Ecto neural progenitor cell (in vitro differentiated cells): ENCODE data around the gene RNASE1.
"Not testable (repeated sequence)": the region's sequence is repeated elsewhere in the genome, so short reads cannot be mapped to it uniquely, and the experiment has no call there.

ENCODE experiments used
- DNase-seq: peaks from one replicate; pipeline ENCODE4 v3.0.0-alpha.2; 2018; ENCODE audit warnings: low spot score

Gene RNASE1

DNA sequence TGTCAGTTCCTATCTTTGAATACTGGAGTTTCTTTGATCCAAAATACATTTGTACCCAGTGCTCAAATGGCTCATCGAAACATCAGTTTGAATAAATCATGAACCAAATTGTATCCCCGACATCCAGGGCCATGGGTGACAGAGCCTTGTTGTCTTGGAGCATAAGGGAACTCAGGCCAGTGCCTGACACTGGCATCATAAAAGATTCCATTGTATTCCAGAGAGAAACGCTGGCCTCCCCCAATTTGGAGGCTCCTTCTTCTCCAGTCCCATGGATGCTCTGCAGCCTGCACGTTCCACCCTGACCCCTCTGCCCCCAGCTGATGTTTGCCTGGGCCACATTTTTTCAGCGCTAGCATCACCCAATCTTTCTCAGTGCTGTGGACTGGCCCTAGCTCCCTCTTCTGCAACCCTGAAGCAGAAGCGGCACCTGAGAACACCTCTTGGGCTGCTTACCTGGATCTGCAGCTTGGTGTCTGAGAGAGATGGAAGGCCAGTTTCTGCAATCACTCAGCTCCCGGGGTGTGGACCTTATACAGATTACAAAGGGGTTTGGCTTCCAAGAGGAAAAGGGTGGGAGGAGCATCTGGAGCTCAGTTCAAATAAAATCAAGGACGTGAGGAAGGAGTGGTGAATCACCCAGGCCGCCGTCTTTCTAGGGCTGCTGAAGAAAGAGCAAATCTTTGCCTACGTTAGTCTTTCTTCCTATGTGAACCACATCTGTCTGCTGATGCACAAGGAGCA is at the start of gene RNASE1:
Gene RNASE1, minus strand, starts transcription at position 504 of the 744 bp plus-strand sequence. CDS start 776 bp downstream, outside the sequence.
- no peak for DNase-seq

DNA sequence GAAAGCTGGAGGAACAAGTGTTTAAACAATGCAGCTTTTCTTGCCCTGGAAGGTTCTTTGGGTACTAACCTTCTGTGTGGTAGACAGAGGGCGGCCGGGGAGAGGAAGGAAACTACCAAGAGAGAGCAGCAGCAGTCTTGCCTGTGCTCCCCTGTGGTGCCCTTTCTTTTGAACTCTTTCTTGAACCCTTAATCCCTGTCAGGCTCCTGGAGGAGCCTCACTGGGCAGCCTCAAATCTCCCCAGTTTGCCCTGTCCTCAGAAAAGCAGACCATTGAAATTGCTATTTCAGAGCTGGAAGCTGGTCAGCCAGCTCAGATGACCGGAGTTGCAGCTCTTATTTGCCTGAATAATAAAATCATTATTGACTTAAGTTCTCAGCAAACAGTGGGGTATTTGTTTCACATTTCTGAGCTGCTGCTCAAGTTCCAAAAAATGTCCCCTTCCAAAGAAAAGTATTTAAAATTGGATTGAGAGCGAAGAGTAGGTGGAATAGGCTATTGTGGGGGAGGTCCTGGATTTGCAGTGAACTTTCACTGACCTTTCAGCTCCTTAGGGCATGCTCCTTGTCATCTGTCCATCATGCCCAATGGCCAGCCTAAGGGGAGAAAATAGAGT is 46.4 kb upstream of the RNASE1 start:
- DNase-seq: peak; percentile 54

DNA sequence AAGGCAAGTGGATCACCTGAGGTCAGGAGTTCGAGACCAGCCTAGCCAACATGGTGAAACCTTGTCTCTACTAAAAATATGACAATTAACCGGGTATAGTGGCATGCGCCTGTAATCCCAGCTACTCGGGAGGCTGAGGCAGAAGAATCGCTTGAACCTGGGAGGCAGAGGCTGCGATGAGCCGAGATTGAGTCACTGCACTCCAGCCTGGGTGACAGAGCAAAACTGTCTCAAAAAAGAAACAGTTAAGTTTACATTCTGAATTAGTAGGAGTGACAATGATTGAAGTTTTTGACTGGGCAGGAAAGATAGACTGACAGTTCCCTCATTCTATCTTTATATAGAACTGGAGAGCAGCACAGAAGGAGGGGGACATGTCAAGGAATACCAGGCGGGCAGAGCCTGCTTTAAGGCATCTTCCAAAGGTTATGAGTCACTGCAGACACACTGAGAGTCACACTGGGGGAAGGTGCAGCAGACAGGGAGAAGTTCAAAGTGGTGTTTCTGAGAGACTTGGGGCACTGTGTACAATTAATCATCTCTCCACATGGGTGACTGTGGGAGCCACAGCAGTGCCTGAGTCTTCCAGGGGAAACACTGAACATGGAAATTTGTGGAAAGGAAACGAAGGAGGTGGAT is 45.8 kb upstream of the RNASE1 start:
- DNase-seq: no peak

DNA sequence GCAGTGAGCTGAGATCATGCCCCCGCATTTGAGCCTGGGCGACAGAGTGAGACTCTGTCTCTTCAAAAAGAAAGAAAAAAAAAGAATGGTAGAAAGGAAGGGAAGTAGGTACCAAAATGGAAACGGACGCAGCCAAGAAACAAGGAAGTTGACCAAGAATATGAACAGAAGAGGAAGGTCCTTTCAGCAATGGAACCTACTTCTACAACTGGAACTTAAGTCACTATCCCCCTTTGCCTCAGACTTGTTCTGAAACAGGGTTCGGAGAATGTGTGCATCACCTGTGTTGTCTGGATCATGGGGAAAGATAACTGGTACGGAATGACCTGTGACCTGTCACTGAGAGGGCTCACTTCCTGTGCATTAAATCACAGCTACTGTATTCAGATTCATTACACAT is 43.9 kb upstream of the RNASE1 start:
- no peak for DNase-seq

DNA sequence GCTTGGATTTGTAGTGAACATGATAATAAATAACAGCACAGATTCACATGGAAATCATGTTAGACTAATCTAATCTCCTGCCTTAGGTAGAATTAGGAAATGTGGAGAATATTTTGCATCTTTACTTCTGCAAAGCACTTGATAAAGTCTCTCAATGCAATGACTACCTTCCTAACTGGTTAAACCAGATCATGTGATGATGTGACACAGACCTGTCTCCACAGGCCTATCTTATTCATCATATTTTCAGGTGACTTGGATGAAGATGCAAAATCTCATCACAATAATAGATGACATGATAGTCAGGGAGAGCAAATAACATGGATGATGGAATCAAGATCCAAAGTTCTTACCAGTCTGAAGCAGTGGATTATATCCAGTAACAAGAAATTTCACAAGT is 38.5 kb upstream of the RNASE1 start:
- DNase-seq: no peak

DNA sequence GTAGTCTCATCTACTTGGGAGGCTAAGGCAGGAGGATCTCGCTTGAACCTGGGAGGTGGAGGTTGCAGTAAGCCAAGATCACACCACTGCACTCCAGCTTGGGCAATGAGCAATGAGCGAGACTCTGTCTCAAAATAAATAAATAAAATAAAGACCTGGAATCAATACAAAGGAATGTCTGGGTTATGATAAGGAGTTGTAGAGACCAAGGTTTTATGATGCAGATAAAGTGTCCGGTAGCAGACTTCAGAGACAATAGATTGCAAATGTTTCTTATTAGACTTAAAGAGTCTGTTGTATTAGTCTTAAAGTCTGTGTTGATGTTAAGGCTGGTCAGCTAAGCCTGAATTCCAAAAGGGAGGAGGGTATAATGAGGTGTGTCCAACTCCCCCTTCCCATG is 35.2 kb upstream of the RNASE1 start:
- no peak for DNase-seq

DNA sequence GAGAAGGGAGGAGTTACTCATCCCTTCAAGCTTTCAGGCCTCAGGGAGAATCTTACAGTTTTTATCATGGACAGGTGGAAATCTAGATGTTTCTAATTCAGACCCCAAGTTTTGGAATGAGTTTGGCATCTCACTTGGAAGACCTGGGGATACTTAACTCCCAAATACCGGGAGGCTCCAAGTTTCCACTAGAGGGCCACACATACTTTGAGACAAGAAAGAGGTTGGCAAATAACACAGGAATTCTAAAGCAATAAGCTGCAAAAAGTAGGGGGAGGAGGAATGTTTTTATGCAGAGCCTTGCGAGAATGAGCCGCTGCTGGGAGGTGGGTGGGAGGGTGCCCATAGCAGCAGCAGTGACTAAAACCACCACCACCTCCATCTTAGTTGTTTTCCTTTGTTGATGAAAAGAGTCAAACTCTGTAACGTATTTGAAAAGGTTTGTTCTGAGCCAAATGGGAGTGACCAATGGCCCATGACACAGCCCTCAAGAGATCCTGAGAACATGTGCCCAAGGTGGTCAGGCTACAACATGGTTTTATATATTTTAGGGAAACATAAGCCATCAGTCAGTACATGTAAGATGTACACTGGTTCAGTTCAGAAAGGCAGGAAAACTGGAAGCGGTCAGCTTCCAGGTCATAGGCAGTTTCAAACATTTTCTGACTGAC is 34.2 kb upstream of the RNASE1 start:
- no peak for DNase-seq

DNA sequence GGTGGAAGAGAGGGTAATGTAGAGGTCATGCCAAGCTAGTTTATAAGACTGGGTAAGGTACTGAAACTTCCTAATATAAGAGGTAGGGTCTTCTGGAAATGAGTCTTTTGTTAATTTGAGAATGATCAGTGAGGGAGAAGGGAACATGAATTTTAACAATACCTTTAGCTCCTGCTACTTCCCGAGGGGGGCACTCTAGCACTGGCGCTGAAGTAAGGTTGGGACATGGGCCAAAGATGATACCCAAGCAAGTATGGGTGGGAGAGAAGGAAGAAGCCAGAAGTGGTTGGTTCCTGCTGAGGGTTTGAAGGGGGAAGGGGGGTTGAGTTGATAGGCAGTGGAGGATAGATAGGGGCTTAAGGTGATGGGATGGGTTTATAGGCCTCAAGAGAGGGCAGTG is 32.3 kb upstream of the RNASE1 start:
- DNase-seq: no peak

DNA sequence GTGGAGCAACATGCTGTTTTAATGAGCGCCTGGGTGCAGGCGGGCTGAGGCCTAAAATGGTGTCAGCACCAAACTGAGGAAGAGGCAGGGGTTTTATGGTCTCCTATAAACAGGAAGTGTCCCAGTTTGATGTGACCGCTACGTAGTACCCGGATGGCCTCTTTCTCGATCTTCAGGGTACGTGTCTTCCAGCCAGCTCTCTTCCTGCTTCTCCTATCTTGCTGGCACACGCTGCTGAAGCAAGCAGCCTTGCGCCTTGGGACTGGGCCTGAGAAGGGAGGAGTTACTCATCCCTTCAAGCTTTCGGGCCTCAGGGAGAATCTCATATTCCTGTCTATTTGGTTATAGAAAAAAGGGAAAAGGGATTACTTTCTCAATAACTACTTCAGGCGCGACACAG is 28.2 kb upstream of the RNASE1 start:
- no peak for DNase-seq

DNA sequence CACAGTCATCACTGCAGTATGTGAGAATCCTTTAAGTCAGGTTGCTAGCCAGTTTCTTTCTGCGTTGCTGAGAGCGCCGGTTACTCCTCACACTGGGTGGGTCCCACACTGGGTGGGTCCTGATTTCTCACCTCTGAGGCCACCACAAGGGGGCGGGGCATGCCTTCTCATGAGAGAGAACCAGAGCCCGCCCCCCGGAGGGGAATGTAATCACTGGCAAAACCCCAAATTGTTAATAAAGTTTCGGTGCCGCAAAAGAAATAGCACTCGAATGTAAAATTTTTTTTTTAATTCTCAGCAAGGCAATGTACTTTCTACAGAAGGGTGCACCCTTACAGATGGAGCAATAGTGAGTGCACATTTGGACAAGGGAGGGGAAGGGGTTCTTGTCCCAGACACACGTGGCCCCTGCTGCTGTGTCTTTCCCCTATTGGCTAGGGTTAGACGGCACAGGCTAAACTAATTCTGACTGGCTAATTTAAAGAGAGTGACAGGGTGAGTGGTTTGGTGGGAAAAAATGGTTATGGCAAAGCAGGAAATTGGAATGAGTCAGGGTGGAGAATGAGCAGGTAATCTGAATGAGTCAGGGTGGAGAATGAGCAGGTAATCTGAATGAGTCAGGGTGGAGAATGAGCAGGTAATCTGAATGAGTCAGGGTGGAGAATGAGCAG is 25.5 kb upstream of the RNASE1 start:
- peak; percentile 91 for DNase-seq

DNA sequence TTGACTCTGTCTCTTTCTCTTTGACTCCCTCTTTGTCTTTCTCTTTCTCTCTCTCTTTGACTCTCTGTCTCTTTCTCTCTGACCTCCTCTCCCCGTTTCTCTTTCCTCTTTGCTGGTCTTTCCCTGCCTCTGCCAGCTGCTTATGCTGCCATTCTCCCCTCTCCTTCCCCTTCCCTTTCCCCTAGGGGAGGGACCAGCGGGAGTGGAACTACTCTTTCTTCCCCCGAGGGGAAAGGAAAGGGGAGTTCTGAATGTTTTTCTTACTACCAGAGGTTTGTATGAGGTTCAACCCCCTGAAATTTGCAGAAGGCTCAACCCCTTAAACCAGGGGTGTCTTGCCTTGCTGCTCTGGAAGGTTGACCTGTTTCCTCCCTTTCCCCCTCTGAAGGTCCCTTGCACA is 24.7 kb upstream of the RNASE1 start:
- no peak for DNase-seq

DNA sequence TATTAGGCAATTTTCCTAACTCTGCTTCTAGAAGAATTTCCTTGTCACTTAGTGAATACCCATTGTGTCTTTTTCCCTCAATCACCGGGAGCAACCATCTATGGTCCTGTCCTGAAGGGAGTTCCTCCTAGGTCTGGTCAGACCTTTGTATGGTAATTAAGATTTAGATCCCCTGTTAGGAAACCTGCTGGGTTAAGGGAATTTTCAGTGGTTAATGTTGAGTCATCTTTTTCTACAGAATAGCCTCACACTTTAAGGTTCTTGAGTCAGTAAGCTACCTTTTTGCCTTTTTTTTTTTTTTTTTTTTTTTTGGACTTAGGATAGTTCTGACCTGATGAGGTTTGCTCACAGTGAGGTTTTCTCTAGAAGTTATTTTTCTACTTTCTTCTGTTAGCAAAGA is 24.0 kb upstream of the RNASE1 start:
- not testable (repeated sequence) for DNase-seq

DNA sequence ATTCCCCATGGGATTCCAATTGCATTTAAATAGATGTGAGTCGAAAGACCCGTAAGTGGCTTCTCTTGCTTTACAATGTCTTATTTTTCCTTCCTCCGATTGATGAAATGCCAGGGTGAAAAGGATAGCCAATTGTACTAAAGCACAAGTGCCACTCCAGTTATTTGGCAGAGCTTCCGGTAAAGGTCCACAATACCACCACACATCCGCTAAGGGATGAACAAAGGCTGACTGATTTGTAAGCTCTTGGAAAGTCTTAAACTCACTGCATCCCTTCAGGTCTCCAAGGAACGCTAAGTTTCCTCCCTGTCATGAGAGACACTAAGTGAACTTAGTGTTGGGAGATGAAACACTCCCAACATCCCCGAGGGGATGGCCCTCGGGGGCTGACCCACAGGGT is 21.2 kb upstream of the RNASE1 start:
- DNase-seq: peak; percentile 11

DNA sequence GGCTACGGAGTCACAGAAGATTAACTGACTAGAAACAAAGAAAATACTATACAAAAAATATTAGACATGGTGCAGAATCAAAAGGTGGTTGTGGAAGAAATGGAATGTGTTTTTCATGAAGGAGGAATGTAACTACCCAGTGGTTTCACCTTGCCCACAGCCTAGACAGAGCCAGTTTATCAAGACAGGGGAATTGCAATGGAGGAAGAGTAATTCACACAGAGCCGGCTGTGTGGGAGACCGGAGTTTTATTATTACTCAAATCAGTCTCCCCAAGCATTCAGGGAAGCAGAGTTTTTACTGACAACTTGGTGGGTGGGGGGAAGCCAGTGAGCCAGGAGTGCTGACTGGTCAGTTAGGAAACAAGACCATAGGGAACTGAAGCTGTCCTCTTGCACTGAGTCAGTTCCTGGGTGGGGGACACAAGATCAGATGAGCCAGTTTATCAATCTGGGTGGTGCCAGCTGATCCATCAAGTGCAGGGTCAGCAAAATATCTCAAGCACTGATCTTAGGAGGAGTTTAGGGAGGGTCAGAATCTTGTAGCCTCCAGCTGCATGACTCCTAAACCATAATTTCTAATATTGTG is 19.0 kb upstream of the RNASE1 start:
- not testable (repeated sequence) for DNase-seq

DNA sequence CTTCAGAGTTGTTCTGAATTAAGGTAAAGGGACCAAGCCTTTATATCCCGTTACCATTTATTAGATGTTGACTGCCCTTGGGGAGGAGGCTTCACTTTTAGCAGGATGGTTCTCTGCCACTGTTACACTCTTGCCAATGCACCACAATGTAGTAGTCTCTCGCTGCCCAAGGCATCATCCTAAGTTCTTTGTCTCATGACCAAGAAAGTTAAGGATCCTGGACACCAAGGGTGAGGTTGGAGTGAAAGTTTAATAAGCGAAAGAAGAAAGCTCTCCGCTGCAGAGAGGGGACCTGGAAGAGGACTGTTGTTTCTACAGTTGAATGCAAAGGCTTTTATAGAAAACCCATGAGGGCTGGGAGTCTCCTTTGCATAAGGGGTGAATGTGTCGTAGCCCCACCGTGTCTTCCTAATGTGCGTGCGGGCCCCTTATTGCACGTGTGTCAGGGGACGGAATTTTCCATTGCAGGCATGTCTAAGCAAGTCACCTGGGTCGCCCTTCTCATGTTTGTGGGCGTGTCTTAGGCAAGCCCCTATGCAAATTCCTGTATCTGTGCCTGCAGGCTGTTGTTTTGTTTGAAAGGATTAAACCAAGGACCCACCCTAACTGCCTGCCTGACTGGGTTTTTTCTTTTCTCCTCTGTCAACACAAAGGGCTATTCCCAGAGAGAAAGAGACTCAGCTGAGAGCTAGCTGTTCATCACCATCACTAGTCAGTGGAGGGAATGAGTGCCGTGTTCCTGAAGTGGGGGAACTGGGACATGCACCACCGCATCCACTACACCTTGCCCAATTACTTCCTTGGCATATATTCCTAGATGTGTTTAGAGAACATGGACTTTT is 17.6 kb upstream of the RNASE1 start:
- DNase-seq: peak; percentile 43

DNA sequence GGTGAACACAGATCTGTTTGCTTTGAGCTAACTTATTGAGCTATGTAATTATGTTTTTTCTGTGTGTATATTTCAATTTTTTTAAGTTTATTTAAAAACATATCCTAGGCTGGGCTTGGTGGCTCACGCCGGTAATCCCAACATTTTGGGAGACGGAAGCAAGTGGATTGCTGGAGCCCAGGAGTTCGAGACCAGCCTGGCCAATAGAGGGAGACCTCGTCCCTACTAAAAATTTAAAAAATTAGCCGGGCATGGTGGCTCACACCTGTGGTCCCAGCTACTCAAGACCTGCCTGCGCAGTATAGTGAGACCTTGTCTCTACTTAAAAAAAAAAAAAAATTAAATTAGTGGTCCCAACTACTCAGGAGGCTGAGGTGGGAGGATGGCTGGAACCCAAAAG is 16.2 kb upstream of the RNASE1 start:
- peak; percentile 25 for DNase-seq

DNA sequence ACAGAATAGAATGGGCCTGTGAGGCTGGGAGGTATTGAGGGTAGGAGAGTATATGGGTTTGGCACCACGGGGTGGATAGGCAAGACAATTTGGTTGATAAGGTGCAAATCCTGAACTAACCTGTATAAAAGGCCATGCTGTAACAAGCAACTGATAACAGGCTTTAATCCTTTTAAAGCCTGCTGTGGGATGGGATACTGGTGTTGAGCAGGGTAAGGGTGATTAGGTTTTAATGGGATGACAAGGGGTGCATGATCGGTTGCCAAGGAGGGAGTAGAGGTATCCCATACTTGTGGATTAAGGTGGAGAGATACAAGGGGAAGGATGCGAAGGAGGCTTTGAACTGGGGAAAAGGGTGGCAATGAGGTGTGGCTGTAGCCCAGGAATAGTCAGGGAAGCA is 13.3 kb upstream of the RNASE1 start:
- not testable (repeated sequence) for DNase-seq

DNA sequence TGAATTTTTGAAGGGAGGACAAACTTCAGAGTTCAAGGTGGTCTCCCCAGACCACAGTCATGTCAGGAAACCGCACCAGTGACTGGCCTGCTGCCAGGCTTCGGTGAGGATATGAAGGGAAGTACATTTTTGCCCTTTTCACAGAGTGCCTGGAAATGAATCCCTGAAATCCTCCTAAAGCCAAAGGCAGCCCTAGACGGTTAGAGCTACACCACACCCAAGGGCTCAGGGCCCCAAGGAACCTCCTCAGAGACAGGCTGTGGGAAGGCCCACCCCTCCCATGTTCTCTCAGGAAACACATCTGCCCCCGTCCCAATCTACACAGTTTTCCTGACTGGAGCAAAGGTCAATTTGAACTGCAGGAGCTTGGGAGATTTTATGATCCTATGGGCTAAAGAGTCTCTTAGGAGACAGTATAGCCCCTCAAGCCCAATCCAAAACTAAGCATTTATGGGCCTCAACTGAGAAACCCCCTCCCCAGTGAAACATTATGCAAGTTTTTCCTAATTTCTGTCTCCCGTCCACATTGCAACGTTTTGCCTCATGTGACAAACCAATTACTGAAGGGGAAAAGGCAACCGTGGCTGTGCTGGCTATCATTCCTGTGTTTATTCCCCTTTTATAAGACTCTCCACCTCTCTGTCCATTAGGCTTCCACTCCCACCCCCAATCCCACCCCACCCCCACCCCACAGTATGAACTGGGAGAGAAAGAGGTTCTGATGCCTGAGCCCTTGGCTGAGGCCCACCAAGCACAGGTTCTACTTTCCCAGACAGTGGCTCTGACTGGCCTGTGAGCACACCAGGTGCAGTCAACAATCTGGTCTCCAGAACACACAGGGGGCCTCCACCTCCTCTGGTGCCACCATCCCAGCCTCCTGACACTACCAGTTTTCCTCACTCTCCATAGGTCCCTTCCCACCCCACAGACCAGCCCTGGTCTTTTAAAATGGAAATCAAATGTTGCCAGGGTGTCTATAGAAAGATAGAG is 9.6 kb upstream of the RNASE1 start:
- peak; percentile 25 for DNase-seq

DNA sequence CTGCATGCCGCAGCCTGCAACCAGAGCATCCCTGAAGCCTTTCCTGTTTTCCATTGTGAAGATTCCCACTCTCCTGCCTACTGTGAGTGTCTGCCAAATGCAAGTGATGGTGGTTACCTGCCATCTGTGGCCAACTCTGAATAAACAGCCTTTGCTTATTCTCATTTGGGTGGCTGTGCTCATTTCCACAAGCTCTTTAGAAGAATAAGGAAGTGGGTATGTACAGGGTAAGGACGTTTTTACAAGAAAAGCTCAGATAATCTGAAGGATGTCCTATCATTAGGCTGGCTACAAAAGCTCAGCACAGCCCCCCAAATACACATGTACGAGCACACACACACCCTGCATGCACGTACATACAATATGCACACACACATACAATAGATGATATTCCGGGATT is 7.3 kb upstream of the RNASE1 start:
- no peak for DNase-seq

DNA sequence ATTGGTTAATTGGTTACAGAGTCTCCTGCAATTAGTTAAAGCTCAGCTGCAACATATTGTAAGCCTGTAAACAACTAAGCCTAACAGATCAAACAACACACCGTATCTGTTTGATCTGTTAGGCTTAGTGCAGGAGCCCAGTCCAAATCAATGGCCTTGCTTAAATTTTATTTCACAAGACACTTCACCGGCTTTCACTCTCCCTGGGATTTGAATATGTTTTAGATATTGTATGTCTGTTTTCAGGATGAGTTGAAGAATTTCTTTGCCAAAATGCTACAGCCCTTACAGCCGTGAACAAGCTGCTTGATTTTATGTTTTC is 5.5 kb upstream of the RNASE1 start:
- no peak for DNase-seq
